ENCODE results near the gene ZNF827.
A peak's percentile ranks its signal among the peaks of the same experiment; 100 is the strongest.

The ZNF827 gene

GRCh38 chr4:145887241-145887991 lies 51.2 kb downstream of the ZNF827 start:
- DNase-seq (ENCODE audit: low read depth) = peak; percentile 18

- no peak for DNase-seq (ENCODE audit: low read depth)
Observed at GRCh38 chr4:145886871-145887240, 51.8 kb downstream of the ZNF827 start.

GRCh38 chr4:145885666-145886065 lies 53.0 kb downstream of the ZNF827 start:
- DNase-seq (ENCODE audit: low read depth) = no peak

GRCh38 chr4:145884775-145885174 lies 53.8 kb downstream of the ZNF827 start:
- no peak for DNase-seq (ENCODE audit: low read depth)

DNA sequence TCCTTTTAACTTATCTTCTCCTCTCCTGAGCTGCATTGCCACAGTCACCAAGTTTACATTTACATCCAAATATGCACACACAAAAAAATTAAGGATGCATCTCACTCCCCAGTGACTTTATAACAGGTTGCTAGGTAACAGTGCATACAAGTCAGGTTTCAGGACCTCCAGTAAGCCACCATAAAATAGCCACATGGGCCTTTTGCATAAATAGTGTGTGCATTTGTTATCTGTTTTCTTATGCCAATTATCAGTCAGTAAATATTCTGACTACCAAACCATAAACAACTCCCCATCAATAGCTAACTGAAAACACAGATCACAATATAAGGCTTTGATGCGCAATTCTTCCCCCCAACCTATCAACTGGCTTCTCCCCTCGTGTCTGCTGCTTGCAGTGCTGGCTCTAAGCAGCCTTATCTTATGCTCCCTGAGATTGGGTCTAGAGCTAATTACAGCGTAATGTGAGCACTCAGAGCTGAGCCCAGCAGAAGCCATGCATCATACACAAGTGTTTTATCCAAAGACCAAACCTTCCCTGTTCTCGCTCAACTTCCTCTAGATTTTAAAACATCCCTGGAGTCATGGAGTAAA lies 55.4 kb downstream of the ZNF827 start:
- no peak for DNase-seq (ENCODE audit: low read depth)

DNA sequence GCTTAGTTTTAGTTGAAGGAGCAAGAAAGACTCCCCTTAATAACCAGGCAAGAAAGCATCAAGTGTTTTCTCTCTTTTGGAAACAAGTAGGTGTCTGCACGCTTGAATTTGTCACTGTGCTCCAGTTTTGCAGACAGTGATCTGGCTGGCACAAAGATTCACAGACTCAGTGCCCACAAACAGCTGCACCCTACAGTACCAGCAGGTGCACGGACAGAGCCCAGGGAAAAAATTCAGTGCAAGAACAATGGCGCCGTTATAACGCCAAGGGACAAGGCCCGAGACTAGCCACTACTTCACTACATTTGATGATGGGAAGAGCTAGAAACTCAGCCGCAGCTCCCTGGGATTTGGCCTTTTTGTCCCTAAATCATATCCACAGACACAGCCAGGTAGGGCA lies 56.0 kb downstream of the ZNF827 start:
- DNase-seq (ENCODE audit: low read depth) = no peak

GRCh38 chr4:145881989-145882388 lies 56.6 kb downstream of the ZNF827 start:
- no peak for DNase-seq (ENCODE audit: low read depth)

DNA sequence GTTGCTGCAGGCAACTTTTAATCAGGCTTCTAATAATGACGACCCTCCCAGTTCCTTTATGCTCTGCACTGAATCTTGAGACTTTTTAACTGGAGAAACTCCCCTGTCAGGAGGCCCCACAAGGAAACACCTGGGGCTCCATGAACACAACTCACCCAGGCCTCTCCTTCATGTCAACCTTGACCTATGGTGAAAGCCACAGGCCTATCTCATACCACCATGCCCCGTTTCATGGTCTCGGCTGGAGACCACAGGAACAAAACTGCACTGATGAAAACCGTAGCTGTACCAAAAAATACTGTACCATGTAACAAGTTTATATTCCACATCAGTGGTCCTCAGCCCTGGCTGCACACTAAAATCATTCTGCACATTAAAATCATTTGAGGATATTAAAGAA lies 57.0 kb downstream of the ZNF827 start:
- DNase-seq (ENCODE audit: low read depth) = no peak

- DNase-seq (ENCODE audit: low read depth) = no peak
Observed at GRCh38 chr4:145880355-145880960, 58.2 kb downstream of the ZNF827 start.

DNA sequence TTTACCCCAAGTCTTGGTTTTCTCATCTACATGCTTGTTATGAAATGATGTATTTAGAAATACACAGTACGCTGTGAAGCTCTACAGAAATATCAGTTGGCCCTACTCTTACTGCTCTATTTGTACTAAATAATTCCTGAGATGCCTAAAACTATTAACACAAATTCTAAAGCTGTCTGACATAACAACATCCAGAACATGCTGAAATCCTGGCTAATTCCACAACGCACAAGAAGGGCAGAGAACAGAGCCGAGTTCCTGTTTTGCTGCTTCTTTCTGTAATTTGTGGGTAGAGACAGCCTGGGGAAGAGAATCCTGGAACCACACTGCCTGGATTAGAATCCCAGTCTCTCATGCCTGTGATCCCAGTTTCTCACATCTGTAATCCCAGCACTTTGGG lies 59.0 kb downstream of the ZNF827 start:
- DNase-seq (ENCODE audit: low read depth) = no peak

GRCh38 chr4:145878501-145879435 lies 59.9 kb downstream of the ZNF827 start:
- no peak for DNase-seq (ENCODE audit: low read depth)

GRCh38 chr4:145876531-145877180 lies 62.0 kb downstream of the ZNF827 start:
- DNase-seq (ENCODE audit: low read depth) = no peak

- no peak for DNase-seq (ENCODE audit: low read depth)
Observed at GRCh38 chr4:145873901-145874300, 64.7 kb downstream of the ZNF827 start.

DNA sequence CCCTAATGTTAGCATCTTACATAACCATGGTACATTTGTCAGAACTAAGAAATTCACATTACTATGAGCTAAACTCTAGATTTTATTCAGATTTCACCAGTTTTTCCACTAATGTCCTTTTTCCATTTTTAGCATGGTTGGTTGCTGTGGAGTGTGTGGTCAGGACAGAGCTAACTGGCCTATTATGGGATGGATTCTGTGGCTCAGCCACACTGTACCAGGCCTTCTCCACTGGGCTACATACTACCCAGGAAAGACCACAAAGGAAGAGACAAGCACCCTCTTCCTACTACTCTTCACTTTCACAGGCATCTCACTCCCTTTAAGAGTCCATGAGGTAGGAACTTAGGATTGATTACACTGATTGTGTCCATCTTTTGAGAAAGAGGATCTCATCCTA lies 67.4 kb downstream of the ZNF827 start:
- DNase-seq (ENCODE audit: low read depth) = no peak

DNA sequence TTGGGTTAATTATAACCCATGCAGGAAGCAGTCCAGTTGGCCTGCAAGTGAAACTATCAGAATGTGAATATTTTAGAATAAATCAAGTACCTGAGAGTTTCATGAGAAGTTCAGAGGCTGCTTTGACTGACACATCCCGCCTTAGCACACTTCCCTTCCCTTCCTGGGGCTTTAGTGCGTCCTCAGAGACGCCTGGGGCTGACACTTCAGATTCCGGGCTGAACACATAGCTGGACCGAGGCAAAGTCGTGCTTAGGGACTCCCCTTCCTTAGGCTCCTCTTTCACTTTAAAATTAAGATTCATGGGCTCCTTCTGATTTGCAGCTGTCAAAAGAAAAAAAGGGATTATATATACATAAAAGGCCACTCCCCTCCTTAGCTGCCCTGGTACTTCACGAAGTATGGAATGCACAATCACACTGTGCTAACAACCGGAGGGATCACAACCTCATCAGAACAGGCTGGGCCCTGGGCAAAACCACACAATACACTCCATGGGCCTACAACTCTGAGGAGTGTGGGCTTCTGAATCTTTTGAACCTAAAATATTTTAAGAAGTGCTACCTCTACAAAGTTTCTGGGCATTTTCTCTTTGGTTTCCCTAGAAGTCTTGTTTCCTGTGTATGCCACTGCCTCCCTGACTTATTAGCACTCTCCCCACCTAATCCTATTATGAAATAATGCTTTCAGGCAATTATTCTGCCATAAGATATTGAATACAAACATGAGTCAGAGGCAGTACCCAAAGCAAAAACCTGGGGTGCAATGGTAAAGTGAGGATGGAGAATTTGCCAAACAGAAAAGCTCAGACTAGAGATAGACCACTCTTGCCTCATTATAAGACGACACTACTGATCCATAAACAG lies 68.2 kb downstream of the ZNF827 start:
- no peak for DNase-seq (ENCODE audit: low read depth)

DNA sequence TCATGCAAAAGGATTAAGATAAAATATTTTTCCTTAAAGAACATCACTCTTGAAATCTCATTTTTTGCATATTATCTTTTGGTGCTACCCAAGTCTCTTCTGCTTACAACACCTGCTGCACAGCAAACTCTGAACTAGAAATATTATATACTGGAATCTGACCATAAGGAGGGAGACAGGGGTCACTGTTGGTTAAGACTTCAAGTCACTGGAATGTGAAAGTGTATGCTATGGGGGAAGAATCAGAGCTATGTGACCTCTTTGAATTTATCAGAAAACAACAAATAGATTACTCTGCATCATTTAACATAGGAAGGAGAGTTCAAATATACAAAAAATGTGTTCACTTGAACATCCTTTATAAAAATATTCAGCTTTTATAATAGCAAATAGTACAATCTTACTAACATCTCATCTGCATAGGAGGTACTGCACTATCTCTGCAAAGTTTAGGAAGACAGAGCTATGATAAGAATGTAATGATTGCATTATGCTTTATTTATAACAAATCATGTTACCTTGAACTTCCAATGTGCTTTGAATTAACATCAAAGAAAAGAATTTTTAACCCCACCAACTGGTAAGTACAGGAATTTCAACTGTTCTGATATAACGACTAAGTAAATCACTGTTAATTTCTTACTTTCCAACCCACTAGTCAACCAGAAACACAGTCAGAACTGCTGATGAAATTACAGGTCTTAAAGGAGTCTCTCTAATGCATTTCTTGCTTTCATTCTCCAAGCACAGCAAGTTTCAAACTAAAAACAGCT lies 69.8 kb downstream of the ZNF827 start:
- peak; percentile 6 for DNase-seq (ENCODE audit: low read depth)

DNA sequence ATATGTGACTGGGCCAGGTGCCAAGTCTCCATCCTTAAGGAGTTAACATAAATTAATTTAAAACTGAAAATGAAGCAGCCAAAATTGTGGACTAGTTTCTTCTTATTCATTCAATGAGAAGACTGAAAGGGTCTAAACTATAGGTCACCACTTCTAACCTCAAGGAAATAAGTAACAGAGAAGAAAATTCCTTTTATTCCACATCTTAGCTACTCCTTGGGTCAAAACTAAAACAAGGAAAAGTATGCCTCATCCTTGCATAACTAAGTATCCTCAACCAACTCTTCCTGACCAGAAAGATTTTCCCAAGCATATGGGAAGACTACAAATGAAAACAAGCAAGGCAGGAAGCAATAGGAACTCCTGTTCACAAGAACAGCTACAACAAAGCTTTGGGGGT lies 71.2 kb downstream of the ZNF827 start:
- no peak for DNase-seq (ENCODE audit: low read depth)

GRCh38 chr4:145866991-145867390 lies 71.6 kb downstream of the ZNF827 start:
- no peak for DNase-seq (ENCODE audit: low read depth)

GRCh38 chr4:145865274-145865941 lies 73.2 kb downstream of the ZNF827 start:
- no peak for DNase-seq (ENCODE audit: low read depth)

DNA sequence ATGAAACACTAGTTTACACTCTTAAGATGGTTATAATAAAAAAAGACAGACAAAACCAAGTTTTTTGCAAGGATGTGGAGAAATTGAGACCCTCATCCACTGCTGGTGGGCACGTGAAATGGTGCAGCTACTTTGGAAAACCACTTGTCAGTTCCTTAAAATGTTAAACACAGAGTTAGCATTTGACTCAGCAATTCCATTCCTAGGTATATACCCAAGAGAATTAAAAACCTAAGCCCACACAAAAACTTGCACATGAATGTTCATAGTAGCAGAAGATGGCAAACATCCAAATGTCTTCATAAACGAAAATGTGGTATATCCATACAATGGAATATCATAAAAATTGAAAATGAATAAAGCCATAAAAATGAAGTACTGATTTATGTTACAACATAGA lies 75.4 kb downstream of the ZNF827 start:
- no peak for DNase-seq (ENCODE audit: low read depth)

Data from HS-5 (cell line).